Left lung (tissue), 10 donors: ENCODE data around the gene CUEDC1. TPM values are rescaled to one million over a fixed set of nuclear protein-coding genes. Genes with fewer than 3 reads are reported as not detected.

Experiments
- ATAC-seq: fragments of 200-7000 bp; cut with Tn5 transposase; one replicate; pipeline ENCODE4 v1.9.1; 2020; ENCODE audit warnings: moderate library complexity
- DNase-seq, 4 donors: peaks; one replicate each; pipeline ENCODE4 v3.0.0-alpha.2; 2013 to 2020
- H3K27ac ChIP-seq, 2 donors: fragments of 200-600 bp; sonication (generic) in 1 of 2; one replicate each; pipeline versions ENCODE4 v1.5.0 to v1.8.0; 2020 to 2021
- H3K27me3 ChIP-seq, 2 donors: fragments of 200-600 bp; sonication (generic) in 1 of 2; one replicate each; pipeline versions ENCODE4 v1.5.0 to v1.8.0; 2020 to 2021
- H3K36me3 ChIP-seq, 2 donors: fragments of 200-600 bp; sonication (generic) in 1 of 2; one replicate each; pipeline versions ENCODE4 v1.5.0 to v1.8.0; 2020 to 2021
- H3K4me1 ChIP-seq, 2 donors: fragments of 200-600 bp; one replicate each; pipeline ENCODE4 v1.8.0; 2021
- H3K4me3 ChIP-seq, 2 donors: fragments of 200-600 bp; sonication (generic) in 1 of 2; one replicate each; pipeline versions ENCODE4 v1.5.0 to v1.8.0; 2020 to 2021; ENCODE audit warnings: mild to moderate bottlenecking in 1 of 2
- H3K9me3 ChIP-seq, 2 donors: fragments of 200-600 bp; sonication (generic) in 1 of 2; one replicate each; pipeline versions ENCODE4 v1.5.0 to v1.8.0; 2020 to 2021
- intact Hi-C, 2 donors: fragments of 100-400 bp; cut with DNase I; formaldehyde crosslinking; loops; one replicate each; pipeline versions ENCODE4 v1.11.2 to v1.14.2; 2022
- polyA plus RNA-seq, 6 donors: library from polyadenylated mRNA; unstranded; fragments of 120-200 nt; gene quantifications; one replicate each; pipeline ENCODE4 v1.2.1, GENCODE V29; 2013; ENCODE audit not compliant: insufficient read length in 6 of 6
- total RNA-seq, 2 donors: library from RNA; stranded (reverse); fragmentation: NEBNext Ultra II Directional; extraction: Animal tissue kit (Norgen Biotek cat#: 25700); gene quantifications; one replicate each; pipeline ENCODE4 v1.2.1, GENCODE V29; 2021
- TF ChIP-seq, protein P1 (sequence below), 2 donors: fragments of 200-600 bp; sonication (generic) in 1 of 2; IDR thresholded peaks; one replicate each; pipeline versions ENCODE4 v1.5.0 to v1.8.0; 2021; ENCODE audit warnings: antibody characterized with exemption in 2 of 2
- donor health status: DM: no; HTN: yes; CAD: no.
- donor health status: DM: no; HTN: no; CAD: no.

The CUEDC1 gene
- total and polyA plus RNA-seq, 8 donors: 38.2 to 47.7 (median 42.6) TPM

DNA sequence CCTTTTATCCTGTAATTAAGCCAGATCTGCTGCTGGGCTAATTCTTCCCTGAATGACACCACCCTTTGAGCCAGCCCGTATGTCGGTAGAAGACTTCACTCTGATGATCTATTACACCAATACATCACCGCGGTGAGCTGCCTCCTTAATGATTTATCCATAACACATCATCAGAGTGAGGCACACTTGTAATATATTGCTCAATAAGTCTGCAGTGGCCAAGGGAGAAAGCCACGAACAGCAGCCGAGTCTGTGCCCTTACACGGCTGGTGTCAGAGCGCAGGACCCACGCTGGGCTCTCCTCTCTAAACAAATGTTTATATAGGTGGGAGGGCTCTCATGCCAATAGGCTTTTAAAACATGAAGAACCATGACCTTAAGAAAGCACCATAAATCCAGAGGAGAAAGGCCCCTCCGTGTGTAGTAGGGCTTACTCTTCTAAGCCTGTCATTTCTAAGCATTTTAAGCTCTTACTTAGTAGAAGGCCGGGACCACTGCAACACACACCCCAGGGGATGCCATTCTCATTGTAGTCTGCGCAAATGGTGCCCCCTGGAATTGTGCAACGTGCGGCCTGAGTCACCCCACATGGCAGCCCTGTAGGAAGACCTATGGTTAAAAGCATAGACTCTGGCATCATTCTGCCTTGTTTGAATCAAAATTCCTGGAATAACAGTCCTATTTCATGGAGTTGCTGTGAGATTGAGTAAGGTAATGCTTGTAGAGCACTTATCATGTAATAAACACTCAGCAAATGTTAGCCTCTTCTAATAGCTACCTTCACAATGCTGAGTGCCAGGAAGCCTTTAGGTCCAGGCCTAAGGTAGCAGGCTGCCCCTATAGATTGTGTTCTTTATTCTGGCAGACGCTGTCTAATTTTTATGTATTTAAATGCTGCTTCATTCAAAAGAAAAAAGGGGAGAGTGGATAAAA is 131.5 kb downstream of the CUEDC1 start:
- no peak overlapping the region for H3K27ac ChIP-seq
- intact Hi-C loops: no loop called here
- TF ChIP-seq, protein P1, sequence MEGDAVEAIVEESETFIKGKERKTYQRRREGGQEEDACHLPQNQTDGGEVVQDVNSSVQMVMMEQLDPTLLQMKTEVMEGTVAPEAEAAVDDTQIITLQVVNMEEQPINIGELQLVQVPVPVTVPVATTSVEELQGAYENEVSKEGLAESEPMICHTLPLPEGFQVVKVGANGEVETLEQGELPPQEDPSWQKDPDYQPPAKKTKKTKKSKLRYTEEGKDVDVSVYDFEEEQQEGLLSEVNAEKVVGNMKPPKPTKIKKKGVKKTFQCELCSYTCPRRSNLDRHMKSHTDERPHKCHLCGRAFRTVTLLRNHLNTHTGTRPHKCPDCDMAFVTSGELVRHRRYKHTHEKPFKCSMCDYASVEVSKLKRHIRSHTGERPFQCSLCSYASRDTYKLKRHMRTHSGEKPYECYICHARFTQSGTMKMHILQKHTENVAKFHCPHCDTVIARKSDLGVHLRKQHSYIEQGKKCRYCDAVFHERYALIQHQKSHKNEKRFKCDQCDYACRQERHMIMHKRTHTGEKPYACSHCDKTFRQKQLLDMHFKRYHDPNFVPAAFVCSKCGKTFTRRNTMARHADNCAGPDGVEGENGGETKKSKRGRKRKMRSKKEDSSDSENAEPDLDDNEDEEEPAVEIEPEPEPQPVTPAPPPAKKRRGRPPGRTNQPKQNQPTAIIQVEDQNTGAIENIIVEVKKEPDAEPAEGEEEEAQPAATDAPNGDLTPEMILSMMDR (IDR thresholded peaks at IDR 0.05): no peak
- no peak overlapping the region for H3K4me3 ChIP-seq
- no peaks in the 10 kb centered on the region for H3K27me3 ChIP-seq
- H3K4me1 ChIP-seq: no peaks in the 10 kb centered on the region
- ATAC-seq: peak; percentile 91
- DNase-seq: no peak
- no peaks in the 10 kb centered on the region for H3K36me3 ChIP-seq
- H3K9me3 ChIP-seq: no peaks in the 10 kb centered on the region

DNA sequence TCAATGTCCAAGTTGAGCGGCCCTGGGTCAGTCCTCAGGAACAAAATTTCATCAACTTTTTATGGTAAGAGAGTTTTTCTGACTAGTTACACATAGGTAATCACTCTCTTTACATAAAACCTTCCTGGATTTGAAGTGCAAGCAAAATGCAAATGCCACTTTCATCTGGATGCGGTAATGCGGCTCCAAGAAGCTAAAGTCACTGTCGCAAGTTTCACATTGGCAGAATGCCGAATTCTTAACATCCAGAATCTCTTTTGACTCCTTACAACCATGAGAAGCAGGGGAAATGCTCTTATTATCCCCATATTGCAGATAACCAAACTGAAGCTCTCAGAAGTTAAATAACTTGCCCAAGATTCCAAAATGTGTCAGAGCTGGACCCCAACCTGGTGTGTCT is 135.3 kb downstream of the CUEDC1 start:
- ATAC-seq: no peak
- DNase-seq: no peak
- H3K4me1 ChIP-seq: no peaks in the 10 kb centered on the region
- intact Hi-C loops: no loop called here
- peaks cover 0 to 4% of the 10 kb centered on the region in 2 donors for H3K27me3 ChIP-seq
- H3K4me3 ChIP-seq: no peak overlapping the region
- H3K9me3 ChIP-seq: no peaks in the 10 kb centered on the region
- no peaks in the 10 kb centered on the region for H3K36me3 ChIP-seq
- TF ChIP-seq, protein P1 (IDR thresholded peaks at IDR 0.05): no peak
- H3K27ac ChIP-seq: no peak overlapping the region

DNA sequence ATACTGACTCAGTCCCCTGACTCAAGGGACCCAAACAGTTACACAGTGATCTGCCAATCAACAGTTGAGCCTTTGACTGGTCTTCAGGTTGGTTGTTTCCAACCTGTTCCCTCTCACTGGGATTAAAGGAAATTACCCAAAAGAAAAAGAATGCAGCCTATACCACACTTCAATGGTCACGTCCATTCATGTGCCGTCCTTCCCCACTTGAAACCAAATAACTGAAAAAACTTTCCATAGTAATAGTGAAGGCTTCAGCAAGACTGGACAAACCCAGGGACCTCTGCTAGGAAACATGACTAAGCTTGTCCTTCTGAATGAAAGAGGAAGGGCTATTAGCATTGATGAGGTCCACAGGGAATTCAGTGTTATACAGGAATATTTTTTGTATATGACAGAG is 135.9 kb downstream of the CUEDC1 start:
- H3K4me3 ChIP-seq: no peak overlapping the region
- DNase-seq: no peak

DNA sequence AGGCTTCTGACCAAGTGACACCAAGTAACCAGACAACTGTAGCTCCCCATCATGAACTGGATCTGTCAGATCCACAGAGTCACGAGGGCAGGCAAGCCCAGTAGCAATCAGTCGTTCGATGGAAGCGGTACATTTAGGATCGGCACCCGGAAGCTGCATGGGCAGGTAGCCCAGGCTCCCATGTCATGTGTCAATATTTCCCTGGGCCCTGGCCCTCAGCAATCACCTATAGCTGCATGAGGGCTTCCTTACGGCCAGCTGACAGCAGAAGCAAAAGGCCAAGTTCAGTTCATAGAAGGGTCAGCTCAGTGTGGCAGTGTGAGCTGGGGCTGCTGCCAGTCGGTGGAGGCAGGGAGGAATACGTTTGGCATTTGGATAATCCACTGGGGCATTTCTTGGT is 137.1 kb downstream of the CUEDC1 start:
- H3K9me3 ChIP-seq: no peaks in the 10 kb centered on the region
- ATAC-seq: no peak

More for the DNA sequence above, 135.9 kb downstream of the CUEDC1 start:
- intact Hi-C loops: no loop called here
- Histone ChIP-seq H3K36me3 (no peaks in the 10 kb centered on the region), H3K9me3 (no peaks in the 10 kb centered on the region), H3K27me3 (peaks cover 0 to 4% of the 10 kb centered on the region in 2 donors), H3K4me1 (no peaks in the 10 kb centered on the region), H3K27ac (no peak overlapping the region)
- TF ChIP-seq, protein P1 (IDR thresholded peaks at IDR 0.05): no peak
- no peak for ATAC-seq

DNA sequence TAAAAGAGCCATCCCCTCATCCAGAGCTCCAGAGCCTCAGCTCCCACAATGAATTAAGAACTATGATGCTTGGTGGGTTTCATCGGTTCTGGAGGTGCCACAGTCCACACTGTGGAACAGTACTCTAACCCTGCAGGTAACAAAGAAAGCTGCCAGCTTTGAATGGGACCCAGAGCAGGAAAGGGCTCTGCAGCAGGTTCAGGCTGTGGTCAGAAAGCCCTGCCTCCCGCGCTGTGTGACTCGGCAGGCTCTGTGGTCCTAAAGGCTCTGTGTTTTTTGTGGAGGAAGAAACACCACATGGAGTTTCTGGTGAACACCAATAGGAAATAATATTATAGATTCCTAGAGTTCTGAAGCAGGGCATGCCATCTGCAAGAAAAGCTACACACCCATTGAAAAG is 137.9 kb downstream of the CUEDC1 start:
- TF ChIP-seq, protein P1 (IDR thresholded peaks at IDR 0.05): no peak
- intact Hi-C loops: no loop called here
- peaks cover 0 to 4% of the 10 kb centered on the region in 2 donors for H3K27me3 ChIP-seq
- H3K9me3 ChIP-seq: no peaks in the 10 kb centered on the region
- DNase-seq (no peak), ATAC-seq (no peak)
- no peak overlapping the region for H3K27ac ChIP-seq
- no peaks in the 10 kb centered on the region for H3K36me3 ChIP-seq
- no peaks in the 10 kb centered on the region for H3K4me1 ChIP-seq
- no peak overlapping the region for H3K4me3 ChIP-seq

More for the DNA sequence above, 137.1 kb downstream of the CUEDC1 start:
- TF ChIP-seq, protein P1 (IDR thresholded peaks at IDR 0.05): no peak
- intact Hi-C loops: no loop called here
- H3K36me3 ChIP-seq: no peaks in the 10 kb centered on the region
- no peak overlapping the region for H3K27ac ChIP-seq
- no peak for DNase-seq
- peaks cover 0 to 4% of the 10 kb centered on the region in 2 donors for H3K27me3 ChIP-seq
- no peak overlapping the region for H3K4me3 ChIP-seq
- no peaks in the 10 kb centered on the region for H3K4me1 ChIP-seq
